AG09319 (cell line): ENCODE measurements around the gene LUC7L2.
"Not testable (repeated sequence)": the region's sequence is repeated elsewhere in the genome, so short reads cannot be mapped to it uniquely, and the experiment has no call there.

Experiments used
- DNase-seq: peaks from one replicate; pipeline ENCODE4 v3.0.0-alpha.2; 2010; ENCODE audit warnings: low read depth; ENCODE audit errors: extremely low read depth
- TF ChIP-seq, protein P1 (sequence below): IDR thresholded peaks from 2 replicates; pipeline ENCODE4 v1.5.1; 2011; ENCODE audit warnings: low read depth, mild to moderate bottlenecking, inconsistent platforms, low read length, moderate library complexity

Gene LUC7L2, protein sequence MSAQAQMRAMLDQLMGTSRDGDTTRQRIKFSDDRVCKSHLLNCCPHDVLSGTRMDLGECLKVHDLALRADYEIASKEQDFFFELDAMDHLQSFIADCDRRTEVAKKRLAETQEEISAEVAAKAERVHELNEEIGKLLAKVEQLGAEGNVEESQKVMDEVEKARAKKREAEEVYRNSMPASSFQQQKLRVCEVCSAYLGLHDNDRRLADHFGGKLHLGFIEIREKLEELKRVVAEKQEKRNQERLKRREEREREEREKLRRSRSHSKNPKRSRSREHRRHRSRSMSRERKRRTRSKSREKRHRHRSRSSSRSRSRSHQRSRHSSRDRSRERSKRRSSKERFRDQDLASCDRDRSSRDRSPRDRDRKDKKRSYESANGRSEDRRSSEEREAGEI

DNA sequence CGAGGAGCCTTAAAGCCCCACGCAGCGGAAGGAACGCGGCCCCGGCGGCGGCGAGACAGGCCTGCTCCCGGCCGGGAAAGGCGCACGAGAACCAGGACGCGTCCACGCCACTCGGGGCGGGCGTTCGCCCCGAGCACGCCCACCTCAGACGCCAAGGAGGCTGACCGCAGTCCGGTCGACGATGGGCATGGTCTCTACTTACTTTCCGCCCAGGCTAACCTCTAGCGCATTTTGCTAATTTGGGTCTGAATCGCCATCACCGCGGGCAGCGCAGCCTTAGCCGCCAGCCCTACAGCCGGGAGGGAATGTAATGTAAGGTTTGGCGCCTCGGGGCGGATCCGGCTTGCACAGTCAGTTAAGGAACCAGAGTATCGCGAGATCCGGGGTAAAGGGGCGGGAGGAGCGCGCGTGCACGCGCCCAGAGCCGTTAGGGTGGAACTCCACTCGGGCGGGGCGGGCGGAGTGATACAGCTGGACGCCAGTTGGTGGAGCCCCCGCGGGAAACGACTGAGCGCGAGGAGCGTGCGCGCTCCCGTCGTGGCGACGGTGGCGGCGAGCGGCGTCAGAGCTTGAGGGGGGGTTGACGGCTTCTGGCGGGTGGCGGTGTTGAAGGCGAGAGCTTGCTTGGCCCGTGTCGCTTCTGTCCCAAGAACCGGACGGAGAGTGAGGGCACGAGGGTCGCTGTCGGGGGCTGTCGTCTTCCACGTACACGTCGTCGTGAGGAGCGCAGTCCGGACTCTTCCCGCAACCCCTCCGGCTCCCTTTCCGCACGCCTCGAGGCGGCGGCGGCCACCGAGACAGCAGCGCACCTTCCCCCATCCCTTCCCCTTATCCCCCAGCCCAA, at the start of gene LUC7L2:
LUC7L2 (plus strand) TSS at position 529 of the 844 bp plus-strand sequence. CDS start 368 bp downstream, outside the sequence.
- DNase-seq = peak; percentile 97

DNA sequence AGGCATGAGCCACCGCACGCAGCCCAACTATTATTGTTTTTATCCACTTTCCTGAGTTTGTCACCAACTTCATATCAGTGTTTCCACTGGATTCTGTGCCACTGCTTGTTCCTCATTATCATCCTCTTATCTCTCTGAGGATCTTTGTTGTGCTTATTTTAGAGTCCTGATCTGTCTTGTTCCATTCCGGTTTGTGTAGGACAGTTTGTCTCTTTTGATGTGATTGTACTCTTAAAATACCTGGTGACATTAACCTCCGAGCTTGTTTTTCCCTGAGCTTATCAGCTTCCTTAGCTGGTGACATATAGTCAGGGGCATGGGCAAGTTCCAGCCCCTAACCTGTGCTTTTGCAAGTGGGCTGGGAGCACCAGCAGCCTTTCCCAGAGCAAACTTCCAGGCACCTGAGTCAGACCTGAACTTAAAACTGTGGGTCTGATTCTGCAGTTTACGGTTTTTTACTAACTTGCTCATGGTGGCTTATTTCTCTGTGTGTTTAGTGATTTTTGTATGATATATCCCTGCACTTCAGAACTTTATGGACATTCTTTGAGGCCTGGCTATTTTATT, 41.7 kb upstream of the LUC7L2 start:
- TF ChIP-seq, protein P1, sequence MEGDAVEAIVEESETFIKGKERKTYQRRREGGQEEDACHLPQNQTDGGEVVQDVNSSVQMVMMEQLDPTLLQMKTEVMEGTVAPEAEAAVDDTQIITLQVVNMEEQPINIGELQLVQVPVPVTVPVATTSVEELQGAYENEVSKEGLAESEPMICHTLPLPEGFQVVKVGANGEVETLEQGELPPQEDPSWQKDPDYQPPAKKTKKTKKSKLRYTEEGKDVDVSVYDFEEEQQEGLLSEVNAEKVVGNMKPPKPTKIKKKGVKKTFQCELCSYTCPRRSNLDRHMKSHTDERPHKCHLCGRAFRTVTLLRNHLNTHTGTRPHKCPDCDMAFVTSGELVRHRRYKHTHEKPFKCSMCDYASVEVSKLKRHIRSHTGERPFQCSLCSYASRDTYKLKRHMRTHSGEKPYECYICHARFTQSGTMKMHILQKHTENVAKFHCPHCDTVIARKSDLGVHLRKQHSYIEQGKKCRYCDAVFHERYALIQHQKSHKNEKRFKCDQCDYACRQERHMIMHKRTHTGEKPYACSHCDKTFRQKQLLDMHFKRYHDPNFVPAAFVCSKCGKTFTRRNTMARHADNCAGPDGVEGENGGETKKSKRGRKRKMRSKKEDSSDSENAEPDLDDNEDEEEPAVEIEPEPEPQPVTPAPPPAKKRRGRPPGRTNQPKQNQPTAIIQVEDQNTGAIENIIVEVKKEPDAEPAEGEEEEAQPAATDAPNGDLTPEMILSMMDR = no peak
- DNase-seq = no peak

More for the DNA sequence above, at the start of gene LUC7L2:
- TF ChIP-seq, protein P1 = no peak

DNA sequence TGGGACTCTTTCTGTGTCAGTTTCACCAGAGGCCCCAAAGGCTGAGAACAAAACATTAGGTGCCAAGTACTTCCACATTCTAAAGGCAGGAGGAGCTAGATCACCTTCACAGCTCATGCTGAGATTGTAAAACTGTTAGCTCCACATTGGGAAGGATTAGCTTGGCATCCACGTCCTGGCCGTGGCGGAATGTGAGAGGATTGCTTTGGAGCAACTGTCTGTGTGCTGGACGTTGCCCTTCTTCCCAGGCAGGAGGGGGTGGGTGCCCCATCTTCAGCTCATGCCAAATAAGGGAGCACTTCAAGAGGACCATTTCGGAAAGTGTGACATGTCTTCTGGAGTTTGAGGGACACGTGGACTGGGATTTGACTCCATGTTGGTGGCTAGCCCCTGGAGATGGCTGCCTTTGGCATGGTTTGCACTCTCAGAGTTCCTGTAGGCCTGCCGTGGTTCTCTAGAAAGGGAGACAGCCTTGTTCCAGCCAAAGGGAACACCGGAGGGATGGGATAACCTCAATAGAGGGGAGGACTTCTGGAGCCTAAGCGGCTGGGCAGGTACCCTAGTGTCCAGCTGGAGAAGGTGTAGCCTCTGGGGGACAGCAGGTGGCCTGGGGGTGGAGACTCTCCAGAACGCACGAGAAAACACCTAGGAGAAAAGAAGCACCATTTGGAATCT, 38.5 kb upstream of the LUC7L2 start:
- DNase-seq = no peak

DNA sequence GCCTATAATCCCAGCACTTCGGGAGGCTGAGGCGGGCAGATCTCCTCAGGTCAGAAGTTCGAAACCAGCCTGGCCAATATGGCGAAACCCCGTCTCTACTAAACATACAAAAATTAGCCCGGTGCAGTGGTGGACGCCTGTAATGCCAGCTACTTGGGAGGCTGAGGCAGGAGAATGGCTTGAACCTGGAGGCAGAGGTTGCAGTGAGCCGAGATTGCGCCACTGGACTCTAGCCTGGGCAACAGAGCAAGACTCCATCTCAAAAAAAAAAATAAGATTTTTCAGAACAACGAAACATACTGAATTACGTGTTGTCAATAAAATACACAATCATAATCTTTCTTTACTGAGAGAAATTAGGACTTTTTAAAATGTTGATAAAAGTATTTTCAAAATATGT, 35.0 kb upstream of the LUC7L2 start:
- DNase-seq = not testable (repeated sequence)

More for the DNA sequence above, 38.5 kb upstream of the LUC7L2 start:
- TF ChIP-seq, protein P1 = peak; percentile 23

DNA sequence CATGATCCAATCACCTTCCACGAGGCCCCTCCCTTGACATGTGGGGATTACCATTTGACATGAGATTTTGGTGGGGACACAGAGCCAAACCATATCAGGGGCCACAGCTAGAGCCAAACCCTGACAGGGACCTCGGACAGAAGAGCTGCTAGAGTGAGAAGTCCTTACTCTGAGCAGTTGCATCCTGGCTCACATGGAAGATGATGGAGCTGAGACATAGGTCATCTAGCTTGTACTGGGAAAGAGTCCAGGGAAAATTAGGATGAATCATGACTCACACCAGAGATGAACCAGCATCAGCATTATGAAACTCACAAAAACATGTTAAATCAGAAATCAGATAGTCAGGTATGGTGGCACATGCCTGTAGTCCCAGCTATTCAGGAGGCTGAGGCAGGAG, 31.3 kb upstream of the LUC7L2 start:
- peak; percentile 59 for DNase-seq
- TF ChIP-seq, protein P1 = no peak

DNA sequence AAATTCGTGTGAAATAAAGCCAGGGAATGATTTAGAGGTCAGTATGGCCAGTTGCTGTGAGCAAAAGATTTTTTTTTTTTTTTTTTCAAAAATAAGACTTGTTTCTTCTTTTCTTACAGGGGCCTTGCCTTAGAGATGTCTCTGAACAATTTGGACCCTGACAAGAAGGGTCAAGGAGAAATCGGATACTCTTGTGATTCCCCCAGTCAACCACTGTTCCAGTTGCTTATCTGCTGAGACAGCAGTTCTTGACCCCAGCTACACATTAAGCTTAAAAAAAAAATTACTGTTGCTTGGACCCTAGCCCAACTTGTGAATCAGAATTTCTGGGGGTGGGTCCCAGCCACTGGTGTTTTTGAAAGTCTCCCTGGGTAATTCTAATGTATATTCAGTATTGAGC, 30.6 kb upstream of the LUC7L2 start:
- TF ChIP-seq, protein P1 = no peak
- no peak for DNase-seq

DNA sequence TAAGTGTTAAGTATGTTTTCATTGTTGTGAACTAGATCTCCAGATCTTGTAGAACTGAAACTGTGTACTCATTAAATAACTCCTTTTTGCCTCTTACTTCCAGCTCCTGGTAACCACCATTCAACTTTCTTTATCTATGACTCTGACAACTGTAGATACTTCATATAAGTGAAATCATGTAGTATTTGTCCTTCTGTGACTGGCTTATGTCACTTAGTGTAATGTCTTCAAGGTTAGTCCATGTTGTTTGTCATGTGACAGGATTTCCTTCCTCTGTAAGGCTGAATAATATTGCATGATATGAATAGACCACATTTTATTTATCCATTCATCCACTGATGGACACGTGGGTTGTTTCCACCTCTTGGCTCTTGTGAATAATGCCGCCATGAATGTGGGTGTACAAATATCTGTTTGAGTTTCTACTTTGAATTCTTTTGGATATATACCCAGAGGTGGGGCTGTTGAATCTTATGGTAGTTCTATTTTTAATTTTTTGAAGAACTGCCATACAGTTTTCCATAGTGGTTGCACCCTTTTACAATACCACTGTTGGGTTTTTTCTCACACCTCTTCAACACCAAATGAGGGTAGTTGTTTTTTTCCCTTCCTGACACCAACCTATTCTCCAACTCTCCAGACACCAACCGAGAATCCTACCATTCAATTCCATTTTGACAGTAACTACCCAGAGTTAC, 29.2 kb upstream of the LUC7L2 start:
- DNase-seq = no peak
- TF ChIP-seq, protein P1 = no peak
